DMS153 treated with DMSO at 0.1 percent for 48 hours (cell line): ENCODE measurements around the gene CYSLTR2.
"Not testable (repeated sequence)": the region's sequence is repeated elsewhere in the genome, so short reads cannot be mapped to it uniquely, and the experiment has no call there.

Experiments
- DNase-seq: peaks from one replicate; lab custom pipeline; 2025; ENCODE audit not compliant: unreplicated experiment; lab: John Stamatoyannopoulos, UW

Gene CYSLTR2

DNA sequence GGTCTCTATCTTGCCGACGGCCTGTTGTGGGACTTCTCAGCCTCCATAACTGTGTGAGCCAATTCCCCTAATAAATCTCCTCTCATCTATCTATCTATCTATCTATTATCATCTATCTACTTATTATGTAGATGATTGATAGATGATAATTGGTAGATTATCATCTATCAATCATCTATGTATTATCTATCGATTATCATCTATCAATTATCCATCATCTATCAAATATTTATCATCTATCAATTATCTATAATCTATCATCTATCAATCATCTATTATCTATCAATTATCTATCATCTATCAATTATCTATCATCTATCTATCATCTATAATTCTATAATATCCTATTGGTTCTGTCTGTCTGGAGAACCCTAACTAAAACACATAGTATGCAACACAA is 33.5 kb downstream of the CYSLTR2 start:
- no peak for DNase-seq

DNA sequence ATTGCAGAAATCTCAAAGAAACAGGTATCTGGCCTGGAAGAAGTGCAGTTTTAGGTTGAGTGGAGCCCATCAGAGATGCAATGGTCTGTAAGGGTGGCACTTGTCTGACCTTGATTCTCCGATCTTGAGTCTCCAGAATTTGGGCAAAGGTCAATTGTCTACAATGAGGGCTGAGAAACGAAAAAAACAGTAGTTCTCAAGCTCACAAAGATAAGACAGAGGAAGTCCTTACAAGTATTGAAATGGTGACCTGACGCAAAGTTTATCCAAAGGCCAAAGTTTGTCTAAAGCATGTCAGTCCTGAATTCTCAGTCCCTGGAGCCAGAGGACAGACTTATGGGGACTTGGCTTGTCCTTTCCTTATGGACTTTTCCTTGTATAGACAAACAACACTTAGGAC is 40.3 kb downstream of the CYSLTR2 start:
- DNase-seq: no peak

DNA sequence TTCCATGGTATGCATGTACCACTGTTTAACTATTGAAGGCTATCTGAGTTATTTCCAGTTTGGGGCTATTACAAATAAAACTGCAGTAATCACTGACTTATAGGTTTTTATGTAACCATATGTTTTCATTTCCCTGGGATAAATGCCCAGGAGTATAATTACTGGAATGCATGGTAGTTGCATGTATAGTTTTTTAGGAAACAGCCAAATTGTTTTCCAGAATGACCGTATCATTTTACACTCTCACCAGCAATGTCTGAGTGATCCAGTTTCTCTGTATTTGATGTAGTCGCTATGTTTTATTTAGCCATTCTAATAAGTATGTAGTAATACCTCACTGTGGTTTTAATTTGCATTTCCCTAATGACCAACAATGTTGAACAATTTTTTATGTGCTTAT is 42.0 kb downstream of the CYSLTR2 start:
- DNase-seq: no peak

DNA sequence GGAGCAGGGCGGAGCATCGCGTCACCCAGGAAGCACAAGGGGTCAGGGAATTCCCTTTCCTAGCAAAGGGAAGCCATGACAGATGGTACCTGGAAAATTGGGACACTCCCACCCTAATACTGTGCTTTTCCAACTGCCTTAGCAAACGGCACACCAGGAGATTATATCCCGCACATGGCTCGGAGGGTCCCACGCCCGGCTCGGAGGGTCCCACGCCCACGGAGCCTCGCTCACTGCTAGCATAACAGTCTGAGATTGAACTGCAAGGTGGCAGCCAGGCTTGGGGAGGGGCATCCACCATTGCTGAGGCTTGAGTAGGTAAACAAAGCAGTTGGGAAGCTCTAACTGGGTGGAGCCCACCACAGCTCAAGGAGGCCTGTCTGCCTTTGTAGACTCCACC is 42.9 kb downstream of the CYSLTR2 start:
- not testable (repeated sequence) for DNase-seq

DNA sequence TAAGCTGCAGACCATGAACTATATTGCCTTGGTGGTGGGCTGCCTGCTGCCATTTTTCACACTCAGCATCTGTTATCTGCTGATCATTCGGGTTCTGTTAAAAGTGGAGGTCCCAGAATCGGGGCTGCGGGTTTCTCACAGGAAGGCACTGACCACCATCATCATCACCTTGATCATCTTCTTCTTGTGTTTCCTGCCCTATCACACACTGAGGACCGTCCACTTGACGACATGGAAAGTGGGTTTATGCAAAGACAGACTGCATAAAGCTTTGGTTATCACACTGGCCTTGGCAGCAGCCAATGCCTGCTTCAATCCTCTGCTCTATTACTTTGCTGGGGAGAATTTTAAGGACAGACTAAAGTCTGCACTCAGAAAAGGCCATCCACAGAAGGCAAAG is 53.7 kb downstream of the CYSLTR2 start:
- DNase-seq: no peak

DNA sequence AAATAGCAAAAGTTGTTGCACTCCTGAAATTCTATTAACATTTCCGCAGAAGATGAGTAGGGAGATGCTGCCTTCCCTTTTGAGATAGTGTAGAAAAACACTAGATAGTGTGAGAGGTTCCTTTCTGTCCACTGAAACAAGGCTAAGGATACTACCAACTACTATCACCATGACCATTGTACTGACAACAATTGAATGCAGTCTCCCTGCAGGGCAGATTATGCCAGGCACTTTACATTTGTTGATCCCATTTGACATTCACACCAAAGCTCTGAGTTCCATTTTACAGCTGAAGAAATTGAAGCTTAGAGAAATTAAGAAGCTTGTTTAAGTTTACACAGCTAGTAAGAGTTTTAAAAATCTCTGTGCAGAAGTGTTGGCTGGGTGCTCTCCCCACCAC is 55.0 kb downstream of the CYSLTR2 start:
- no peak for DNase-seq

DNA sequence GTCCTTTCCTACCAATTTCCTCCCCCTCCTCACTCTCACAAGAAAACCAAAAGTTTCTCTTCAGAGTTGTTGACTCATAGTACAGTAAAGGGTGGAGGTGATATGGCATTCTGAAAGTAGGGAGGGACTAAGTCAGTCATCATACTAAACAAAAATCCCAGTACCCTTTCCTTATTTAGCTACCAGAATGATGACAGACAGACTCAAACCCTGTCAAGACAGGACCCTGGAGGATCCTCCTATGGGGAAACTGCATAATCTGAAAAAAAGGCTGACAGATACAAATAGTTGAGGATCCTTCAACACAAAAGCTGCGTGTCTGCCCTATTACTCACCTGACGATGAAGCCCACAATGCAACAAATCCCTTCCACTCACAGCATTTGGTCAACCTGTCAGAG is 55.5 kb downstream of the CYSLTR2 start:
- DNase-seq: no peak

DNA sequence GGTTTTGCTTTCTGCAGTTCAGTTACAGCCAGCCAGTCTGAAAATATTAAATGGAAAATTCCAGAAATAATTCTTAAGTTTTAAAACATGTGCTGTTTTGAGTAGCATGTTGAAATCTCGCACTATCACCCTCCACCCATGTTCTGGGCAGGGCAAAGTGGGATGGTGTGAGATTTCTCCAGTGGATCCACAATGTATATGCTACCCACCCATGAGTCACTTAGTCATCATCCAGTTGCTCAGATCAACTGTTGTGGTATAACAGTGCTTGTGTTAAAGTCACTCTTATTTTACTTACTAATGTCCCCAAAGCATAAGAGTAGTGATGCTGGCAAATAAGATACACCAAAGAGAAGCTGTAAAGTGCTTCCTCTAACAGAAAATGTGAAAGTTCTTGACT is 56.4 kb downstream of the CYSLTR2 start:
- DNase-seq: no peak

DNA sequence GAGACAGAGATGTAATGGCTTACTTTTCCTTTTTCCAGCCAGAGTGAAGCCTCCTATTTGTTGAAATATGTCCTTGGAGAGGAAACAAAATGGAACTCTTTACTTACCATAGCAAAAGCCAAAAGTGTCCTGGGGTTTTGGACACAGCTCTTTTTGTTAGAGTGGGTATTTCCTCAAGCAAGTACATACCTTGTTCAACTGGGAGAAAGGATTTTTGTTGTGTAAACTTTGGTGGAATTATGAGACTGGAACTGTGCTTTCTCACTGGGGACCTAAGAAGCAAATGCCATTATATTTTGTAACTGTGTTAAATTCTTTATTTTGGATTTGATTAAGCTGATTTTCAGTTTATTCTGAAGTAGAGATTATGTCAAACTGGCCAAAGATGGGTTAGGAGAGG is 58.4 kb downstream of the CYSLTR2 start:
- DNase-seq: no peak

DNA sequence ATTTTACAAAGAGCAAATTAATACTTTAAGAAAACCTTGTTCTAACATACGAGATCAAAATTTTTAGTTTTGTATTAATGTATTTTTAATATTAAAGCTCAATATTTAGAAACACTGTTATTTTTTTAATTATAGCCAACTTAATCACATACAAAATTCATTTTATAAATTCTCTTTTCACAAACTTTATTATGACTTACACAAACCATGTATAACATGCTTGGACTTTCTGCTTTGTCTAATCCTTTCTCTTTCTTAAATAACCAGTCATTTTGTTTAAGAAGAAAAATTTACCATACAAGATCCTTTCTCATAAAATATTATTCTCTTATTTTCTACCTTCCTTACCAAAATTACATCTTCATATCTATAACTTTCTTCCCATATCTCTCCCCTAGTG is 62.2 kb downstream of the CYSLTR2 start:
- DNase-seq: no peak

DNA sequence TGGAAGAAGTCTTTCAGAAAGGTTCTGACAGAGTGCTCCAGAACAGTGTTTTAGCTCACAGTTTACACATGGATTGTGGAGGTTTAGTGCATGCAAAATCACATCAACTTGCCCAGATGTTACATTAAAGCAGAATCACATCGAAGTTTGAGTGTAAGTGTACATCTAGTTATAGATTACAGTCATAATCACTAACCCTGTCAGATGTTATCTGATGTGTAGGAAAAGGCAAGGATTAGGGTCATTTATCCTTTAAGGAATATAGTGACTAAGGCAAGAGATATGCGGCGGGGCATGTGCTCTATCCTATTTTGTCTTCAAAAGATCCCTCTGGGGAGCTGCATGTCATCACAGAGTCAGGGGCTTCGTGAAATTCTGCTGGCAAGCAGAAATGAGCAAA is 66.9 kb downstream of the CYSLTR2 start:
- no peak for DNase-seq

DNA sequence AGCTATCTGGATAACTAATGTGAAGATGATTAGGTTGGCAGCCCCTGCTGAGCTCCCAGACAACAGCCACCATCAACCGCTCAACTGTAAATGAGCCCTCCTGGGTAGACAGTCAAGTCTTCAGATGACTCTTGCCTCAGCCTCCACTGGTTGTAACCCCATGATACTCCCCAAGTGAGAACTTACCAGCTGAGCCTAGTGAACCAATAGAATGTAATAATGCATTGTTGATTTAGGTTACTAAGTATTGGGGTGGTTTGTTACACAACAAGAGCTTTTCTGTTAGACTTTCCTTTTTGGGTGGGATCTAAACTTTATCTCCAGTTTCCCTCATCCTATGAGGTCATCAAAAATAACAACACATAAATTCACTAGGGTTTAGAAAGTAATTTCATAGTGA is 69.4 kb downstream of the CYSLTR2 start:
- no peak for DNase-seq

DNA sequence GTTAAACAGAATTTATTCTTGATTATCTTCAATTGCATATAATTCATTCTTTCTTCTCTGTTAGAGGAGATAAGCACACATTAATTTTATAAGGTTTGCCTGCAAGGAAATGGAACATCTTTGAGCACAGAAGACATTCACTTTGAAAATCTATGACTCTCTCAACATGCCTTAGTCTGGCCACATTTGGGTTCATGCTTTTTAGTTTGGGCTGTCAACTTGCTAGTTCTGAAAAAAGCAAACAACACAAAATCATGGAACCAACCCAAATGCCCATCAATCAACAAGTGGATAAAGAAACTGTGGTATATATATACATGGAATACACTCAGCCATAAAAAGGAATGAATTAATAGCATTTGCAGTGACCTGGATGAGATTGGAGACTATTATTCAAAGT is 71.5 kb downstream of the CYSLTR2 start:
- DNase-seq: no peak

DNA sequence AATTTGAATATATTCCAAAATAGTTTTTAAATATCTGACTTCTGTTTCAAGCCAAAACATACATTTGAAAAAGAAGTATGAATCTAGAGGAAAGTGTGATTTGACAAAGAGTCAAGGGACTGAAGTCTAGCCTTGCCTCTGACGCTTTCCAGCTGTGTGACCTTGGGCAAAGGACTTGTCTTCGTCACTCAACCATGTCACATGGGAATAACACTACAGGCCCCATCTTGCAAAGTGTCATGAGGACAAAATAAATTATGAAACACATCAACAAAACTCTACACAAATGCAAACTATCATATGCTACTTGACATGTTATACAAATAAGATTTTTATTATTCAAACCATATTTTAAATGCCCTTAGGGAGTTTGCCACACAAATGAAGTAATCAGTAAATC is 73.0 kb downstream of the CYSLTR2 start:
- no peak for DNase-seq

DNA sequence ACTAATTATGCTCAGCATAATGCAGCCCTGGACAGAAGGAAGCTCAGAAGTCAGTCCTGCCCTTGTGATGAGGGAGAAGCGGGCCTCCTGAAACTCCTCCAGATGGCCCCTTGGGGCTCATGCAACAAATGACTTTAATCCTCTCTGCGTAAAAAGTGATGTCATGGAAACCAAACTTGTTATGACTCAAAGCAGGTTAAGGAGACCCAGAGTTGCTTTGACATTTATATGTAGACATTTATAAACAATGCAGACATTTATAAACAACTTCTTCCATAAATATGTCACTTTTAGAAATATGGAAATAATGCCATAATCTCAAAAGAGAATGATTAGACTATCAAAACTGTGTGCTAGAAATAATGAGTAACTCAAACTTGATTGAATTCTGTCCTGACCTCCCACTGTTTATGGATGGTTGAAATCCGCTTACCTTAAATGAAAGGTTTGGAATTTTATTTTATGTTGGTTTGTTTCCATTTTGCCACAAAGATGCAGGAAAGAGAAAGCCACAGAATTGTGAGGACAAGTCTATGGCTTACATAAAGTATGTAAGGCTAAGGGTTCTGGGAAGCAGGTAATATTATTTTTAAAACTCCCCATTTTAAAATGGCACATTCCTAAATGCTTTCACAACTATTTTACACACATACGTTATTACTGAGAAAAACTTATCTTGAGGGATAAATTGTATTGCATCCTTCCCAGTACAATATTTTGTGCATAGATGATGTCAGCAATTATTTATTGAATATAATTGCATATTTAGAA is 73.7 kb downstream of the CYSLTR2 start:
- no peak for DNase-seq

DNA sequence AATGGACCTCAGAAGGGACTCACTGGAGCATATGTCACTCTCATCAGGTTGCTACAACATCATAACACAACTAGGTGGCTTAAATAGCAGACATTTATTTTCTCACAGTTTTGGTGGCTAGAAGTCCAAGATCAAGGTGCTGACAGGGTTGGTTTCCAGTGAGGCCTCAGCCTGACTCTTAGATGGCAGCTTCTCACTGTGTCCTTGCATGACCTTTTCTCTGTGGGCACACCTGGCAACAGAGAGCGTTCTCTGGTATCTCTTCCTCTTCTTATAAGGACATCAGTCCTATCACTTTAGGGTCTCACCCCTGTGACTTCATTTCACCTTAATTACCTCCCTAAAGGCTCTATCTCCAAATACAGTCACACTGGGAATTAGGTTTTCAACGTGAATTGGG is 74.5 kb downstream of the CYSLTR2 start:
- no peak for DNase-seq

DNA sequence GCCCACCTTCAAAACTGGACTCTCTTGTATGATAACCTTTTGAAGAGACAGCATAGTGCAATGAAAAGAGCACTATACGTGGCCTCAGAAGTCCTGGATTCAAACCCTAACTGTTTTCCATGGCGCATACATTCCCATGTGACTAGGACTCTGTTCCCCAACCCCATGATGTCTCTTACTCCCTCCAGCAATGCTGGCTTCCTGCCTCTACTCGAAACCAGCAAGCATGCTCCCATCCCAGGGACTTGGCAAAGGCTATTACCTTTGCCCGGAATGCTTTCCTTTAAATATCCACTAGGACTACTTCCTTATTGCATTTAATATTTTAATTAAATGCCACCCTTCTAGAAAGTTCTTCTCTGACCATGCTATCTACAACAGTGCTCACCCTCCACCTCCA is 75.1 kb downstream of the CYSLTR2 start:
- DNase-seq: no peak

DNA sequence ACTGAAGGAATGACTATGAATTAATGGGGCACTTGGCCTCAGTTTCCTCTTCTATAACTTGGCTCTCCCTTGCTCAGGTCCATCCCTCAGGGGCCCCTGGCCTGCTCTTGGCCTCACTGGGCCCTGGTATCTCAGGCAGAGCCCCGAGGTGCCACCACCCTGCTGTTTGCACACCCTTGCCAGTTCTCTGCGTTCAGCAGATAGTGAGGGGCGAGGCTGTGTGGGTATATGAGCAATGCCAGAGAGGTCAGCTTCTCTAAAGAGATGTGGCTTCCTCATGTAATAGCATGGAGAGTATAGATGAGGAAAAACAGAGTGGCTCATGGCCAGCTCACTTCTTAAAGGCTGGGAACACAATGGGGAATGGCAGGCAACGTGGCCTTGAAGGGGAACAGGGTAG is 76.1 kb downstream of the CYSLTR2 start:
- no peak for DNase-seq

DNA sequence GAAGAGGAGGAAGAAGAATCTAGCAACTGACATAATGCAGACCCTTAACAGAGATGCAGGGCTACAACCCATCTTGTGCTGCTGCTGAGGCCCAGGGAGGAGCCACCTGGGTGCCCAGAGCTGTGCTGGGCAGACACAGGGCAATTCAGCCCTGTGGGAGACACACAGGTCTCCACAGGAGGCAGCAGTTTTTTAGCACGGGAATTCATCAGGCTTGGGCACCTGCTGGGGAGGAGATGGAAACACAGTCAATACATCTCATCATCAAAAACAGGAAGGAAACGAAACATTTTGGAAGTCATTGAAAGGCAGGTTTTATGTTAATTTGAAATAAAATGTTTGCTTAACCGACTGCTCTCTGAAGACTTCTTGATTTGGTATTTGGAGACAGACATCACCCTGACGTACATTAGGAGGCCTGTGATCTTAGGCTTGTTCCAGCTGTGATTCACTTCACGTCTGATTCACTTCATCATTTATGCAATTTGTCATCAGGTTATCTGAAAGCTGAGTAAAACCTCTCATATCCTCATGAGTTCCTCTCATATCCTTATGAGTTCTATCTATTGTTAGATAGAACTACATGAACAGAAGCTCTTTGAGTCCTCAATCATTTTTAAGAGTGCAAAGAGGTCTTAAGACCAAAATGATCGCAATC is 77.4 kb downstream of the CYSLTR2 start:
- no peak for DNase-seq

DNA sequence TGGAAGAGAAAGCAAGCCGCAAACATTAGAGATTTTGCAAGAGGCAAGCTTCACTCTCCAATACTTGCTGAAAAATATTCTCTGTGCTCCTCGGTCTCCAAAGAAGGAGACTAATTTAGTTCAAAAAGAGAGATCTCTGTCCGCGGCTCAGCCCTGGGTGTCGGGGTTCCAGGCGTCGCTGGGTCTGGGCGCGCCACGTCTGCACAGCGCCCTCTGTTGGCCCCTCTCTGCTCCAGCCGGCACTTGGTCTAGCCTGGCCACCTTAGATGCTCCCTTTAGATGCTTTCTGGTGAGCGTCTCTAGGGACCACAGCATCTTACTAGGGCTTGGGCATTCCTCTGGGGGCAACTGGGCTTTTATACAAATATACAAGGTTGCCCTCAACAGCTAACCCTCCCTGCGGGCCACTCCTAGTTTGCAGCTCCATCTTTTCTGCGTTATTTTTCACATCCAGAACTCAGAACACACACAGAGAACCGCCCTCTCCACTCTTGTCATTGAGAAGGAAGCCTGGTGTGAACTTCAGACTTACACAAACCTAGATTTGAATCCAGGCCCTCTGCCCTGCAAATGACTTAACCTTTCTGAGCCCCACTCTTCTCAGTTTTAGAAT is 78.3 kb downstream of the CYSLTR2 start:
- DNase-seq: no peak

DNA sequence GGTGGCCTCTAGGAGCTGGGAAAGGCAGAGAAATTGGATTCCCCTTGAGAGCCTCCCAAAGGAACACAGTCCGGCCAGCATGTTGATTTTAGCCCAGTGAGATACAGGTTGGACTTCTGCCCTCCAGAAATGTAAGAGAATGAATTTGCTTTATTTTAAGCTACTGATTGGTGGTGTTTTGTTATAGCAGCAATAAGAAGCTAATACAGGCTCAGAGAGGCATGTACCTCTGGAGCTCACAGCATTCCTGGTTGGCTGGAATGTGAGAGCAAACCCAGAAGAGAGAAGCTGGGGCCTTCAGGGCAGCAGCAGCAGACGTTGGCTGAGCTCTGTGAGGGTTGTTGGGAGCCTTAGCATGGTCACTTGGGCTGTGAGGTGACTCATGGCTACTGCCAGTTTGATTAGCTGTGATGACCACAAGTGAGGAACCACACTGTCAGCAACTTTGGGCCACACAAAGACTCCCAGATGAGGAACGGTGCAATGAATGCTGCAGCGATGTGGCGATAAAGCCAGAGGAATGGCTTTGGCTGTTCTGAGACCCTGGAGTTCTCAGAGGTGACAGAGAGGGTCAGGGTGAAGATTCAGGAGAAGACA is 80.1 kb downstream of the CYSLTR2 start:
- DNase-seq: no peak

DNA sequence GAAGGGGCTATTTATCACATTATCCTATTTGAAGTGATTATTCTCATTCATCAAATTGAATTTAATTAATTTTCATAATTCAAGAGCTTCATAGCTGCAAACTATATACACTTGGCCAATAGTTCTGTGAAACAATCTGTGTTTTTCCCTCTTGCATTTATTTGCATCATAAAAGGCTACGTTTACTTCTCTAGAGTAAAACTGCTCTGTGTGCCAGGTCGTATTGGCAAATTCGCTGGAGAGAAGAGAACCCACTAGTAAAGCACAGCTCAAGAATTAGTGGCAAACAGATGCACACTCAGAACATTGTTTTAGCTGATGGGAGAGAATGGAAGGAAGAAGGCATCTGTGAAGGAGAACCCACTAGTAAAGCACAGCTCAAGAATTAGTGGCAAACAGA is 81.8 kb downstream of the CYSLTR2 start:
- DNase-seq: no peak
